Measurements from ENCODE around the gene OR11G2. TPM values are rescaled to one million over a fixed set of nuclear protein-coding genes. Genes with fewer than 3 reads are reported as not detected.

The OR11G2 gene
- polyA plus RNA-seq (2011; rRNA removed) (not detected in 2 replicates), polyA plus RNA-seq (2017; fragmentation: RNase III; extraction: RNeasy Plus Mini Kit Qiagen cat#74134 plus additional on column Dnase treatment) (not detected in 3 replicates), polyA minus RNA-seq (2011; rRNA and poly(A)+ RNA removed) (not detected in 2 replicates)
- polyA plus RNA-seq (2012; cell fraction: cytosol; rRNA removed): not detected in 2 replicates
- not detected in 2 replicates for polyA plus RNA-seq (2012; cell fraction: nucleus; rRNA removed)

DNA sequence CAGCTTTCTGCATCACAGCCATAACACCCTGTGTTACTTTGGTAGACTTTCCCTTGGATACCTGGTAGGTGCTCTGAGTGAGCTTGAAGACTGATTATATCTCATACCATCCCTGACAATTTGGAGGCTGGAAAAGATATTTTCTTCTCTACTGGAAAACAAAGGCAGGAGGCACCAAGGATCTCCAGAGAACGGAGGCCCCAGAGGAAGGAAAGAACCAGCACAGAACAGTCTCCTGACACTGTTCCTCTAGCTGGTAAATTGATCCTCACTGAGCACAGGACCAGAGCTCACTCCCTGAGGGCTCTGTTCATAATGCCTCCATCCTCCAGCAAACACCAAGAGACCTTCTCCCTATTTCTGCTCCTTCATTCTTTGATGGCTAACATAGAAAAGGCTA, at the start of gene OR11G2:
Gene OR11G2 (plus strand): TSS at position 301 of the 400 bp plus-strand sequence. CDS start 6,542 bp downstream, outside the sequence.
- CTCF ChIA-PET: no interaction called here
- H3K4me2 ChIP-seq: no peak within 1 kb of the TSS
- no peak for ATAC-seq

GRCh38 chr14:20143911-20144310, 46.8 kb upstream of the OR11G2 start:
- Histone ChIP-seq H3K4me2 (no peak overlapping the region), H3K9me3 (no peaks in the 10 kb centered on the region), H3K27ac (no peak overlapping the region), H3K4me1 (no peaks in the 10 kb centered on the region), H3K4me3 (no peak overlapping the region)
- 2% methylated on average over 7 of the region's 7 CpGs for WGBS (ENCODE audit: missing lambda C conversion rate)
- ChIA-PET POLR2A (no interaction called here), CTCF (interaction anchor here (0.6 to 1.0 kb wide), 2 partner anchors 32 to 516 kb away, joined by 3 read pairs; no protein-coding TSS in a partner anchor)
- ATAC-seq (peak in 1 of 2 experiments; percentile 83; a peak in 3 of 6 replicates), FAIRE-seq (no peak), DNase-seq (ENCODE audit: low read depth in 1 of 2, low spot score in 1 of 2) (peak in 1 of 2 experiments; percentile 23)
- TF ChIP-seq HEYL (CRISPR knock-in tag; IDR thresholded peaks at IDR 0.05) (no peak), CBX8 (IDR thresholded peaks at IDR 0.05) (no peak), RAD21 (conservative IDR thresholded peaks at IDR 0.05 in 1 of 2, IDR thresholded peaks at IDR 0.05 in 1 of 2) (0 out of 5 replicates have a peak, but pooled peaks of 1 of the 2 experiments have one; percentile 15), MAZ (IDR thresholded peaks at IDR 0.05; ENCODE audit: borderline replicate concordance, low read depth, low read length) (no peak)

More for the DNA sequence above, at the start of gene OR11G2:
- no peaks in the 10 kb centered on the region for H3K4me1 ChIP-seq
- TF ChIP-seq HES2 (IDR thresholded peaks at IDR 0.05) (no peak), NR3C1 (IDR thresholded peaks at IDR 0.05) (no peak), HDAC2 (IDR thresholded peaks at IDR 0.05) (no peak), ZFP36 (IDR thresholded peaks at IDR 0.05; ENCODE audit: borderline replicate concordance, partially characterized antibody) (no peak), CHD4 (IDR thresholded peaks at IDR 0.05; ENCODE audit: borderline replicate concordance) (no peak)
- TF ChIP-seq, protein P1, sequence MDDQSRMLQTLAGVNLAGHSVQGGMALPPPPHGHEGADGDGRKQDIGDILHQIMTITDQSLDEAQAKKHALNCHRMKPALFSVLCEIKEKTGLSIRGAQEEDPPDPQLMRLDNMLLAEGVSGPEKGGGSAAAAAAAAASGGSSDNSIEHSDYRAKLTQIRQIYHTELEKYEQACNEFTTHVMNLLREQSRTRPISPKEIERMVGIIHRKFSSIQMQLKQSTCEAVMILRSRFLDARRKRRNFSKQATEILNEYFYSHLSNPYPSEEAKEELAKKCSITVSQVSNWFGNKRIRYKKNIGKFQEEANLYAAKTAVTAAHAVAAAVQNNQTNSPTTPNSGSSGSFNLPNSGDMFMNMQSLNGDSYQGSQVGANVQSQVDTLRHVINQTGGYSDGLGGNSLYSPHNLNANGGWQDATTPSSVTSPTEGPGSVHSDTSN (IDR thresholded peaks at IDR 0.05): no peak
- no peak within 1 kb of the TSS for H3K27ac ChIP-seq
- WGBS (ENCODE audit: missing lambda C conversion rate): 0% methylated on average over 1 of the region's 1 CpG
- DNase-seq (ENCODE audit: low read depth in 1 of 2, low spot score in 1 of 2): no peak
- H3K4me3 ChIP-seq: no peak within 1 kb of the TSS
- POLR2A ChIA-PET: no interaction called here
- no peak for FAIRE-seq
- no peaks in the 10 kb centered on the region for H3K9me3 ChIP-seq

DNA sequence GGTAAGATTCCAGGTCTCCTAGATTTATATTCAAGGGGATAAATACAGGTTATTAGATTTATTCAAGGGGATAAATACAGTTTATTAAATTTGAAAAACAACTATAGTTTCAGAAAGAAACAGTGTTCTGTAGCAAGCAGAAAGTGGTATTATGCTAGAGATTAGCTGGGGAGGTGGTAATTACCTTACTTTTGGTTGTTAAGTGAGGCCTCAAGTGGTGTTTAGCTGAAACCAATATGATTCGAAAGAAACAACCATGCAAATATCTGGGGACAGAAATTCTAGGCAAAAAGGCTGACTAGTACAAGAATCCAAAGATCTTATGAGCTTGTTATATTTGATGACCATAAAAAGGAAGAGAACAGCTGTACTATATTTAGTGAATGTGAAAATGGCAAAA, 45.9 kb upstream of the OR11G2 start:
- ATAC-seq: no peak
- no peak for DNase-seq (ENCODE audit: low read depth in 1 of 2, low spot score in 1 of 2)
- Histone ChIP-seq H3K4me1 (no peaks in the 10 kb centered on the region), H3K4me3 (no peak overlapping the region), H3K4me2 (no peak overlapping the region), H3K9me3 (no peaks in the 10 kb centered on the region), H3K27ac (no peak overlapping the region)
- no peak for FAIRE-seq
- 13% methylated on average over 1 of the region's 1 CpG for WGBS (ENCODE audit: missing lambda C conversion rate)
- TF ChIP-seq REST (IDR thresholded peaks at IDR 0.05) (no peak), MAFK (IDR thresholded peaks at IDR 0.05; ENCODE audit: partially characterized antibody) (no peak), HMGXB4 (CRISPR knock-in tag; IDR thresholded peaks at IDR 0.05; ENCODE audit: borderline replicate concordance) (no peak), JUNB (IDR thresholded peaks at IDR 0.05) (no peak), EHF (CRISPR knock-in tag; IDR thresholded peaks at IDR 0.05) (no peak), KDM5A (IDR thresholded peaks at IDR 0.05) (no peak), NPAS2 (CRISPR knock-in tag; IDR thresholded peaks at IDR 0.05; ENCODE audit: borderline replicate concordance) (no peak), RNF2 (IDR thresholded peaks at IDR 0.05; ENCODE audit: borderline replicate concordance, low read depth) (no peak)
- TF ChIP-seq, protein P2, sequence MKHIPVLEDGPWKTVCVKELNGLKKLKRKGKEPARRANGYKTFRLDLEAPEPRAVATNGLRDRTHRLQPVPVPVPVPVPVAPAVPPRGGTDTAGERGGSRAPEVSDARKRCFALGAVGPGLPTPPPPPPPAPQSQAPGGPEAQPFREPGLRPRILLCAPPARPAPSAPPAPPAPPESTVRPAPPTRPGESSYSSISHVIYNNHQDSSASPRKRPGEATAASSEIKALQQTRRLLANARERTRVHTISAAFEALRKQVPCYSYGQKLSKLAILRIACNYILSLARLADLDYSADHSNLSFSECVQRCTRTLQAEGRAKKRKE (CRISPR knock-in tag; IDR thresholded peaks at IDR 0.05; ENCODE audit: low read depth): no peak
- TF ChIP-seq, protein P1 (IDR thresholded peaks at IDR 0.05): no peak
- ChIA-PET CTCF (interaction anchor here (1.0 kb wide), 1 partner anchor 32 kb away, joined by 3 read pairs; no protein-coding TSS in a partner anchor), POLR2A (no interaction called here)

All from A549 (cell line).